Keratinocyte (primary cell): ENCODE data around the gene CCDC137.

Experiments used
- CTCF ChIP-seq, 3 experiments: IDR thresholded peaks in 1 of 3; conservative IDR thresholded peaks in 1 of 3; optimal IDR thresholded peaks in 1 of 3; 2 replicates in 2 of 3; 3 replicates in 1 of 3; pipeline versions ENCODE3 to v1.5.1; 2011; ENCODE audit warnings: low read length in 3 of 3, mild to moderate bottlenecking in 3 of 3, moderate library complexity in 2 of 3, control low read depth in 1 of 3, inconsistent platforms in 1 of 3; ENCODE audit not compliant: insufficient read depth in 2 of 3; ENCODE audit errors: extremely low read depth in 1 of 3
- EZH2 ChIP-seq: IDR thresholded peaks from one replicate; pipeline ENCODE4 v1.6.1; 2012; ENCODE audit warnings: inconsistent platforms, mild to moderate bottlenecking, low read length, moderate library complexity

DNA sequence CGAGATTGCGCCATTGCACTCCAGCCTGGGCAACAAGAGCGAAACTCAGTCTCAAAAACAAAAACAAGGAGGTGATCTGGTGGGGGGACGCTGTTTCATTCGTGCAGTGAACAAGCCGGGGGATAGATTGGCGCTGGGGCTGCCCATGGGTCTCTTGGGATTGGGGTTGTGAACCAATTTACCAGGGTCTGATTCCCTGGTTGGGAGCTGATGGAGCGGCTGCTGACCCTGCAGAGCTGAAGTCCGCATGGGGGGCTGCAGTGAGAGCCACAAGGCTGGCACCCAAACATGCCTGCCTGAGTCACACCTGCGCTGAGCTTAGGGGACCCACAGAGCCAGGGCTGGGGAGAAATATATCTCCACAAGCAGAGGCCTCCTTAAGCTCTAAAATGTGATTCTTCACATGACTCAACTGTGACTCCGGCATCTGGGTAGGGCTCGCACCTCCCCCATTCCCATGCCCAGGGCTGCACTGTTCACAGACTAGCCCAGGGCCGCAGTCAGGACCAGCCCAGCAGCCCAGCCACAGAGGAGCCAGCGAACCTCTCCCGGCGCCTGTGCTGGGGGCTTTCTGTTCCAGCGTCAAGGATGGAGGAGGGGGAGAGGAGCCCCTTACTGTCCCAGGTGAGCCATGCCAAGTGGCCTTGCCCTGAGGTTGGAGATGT is 24.6 kb upstream of the CCDC137 start:
- TF ChIP-seq EZH2 (no peak), CTCF (optimal IDR thresholded peaks at IDR 0.05 in 1 of 3, IDR thresholded peaks at IDR 0.05 in 1 of 3, conservative IDR thresholded peaks at IDR 0.05 in 1 of 3; ENCODE audit: extremely low read depth in 1 of 3, insufficient read depth in 2 of 3, low read length in 3 of 3) (no peak)
